Anterior cingulate cortex (tissue), 58 donors: Measurements from ENCODE around the gene ARHGAP21.
A peak's percentile ranks its signal among the peaks of the same experiment; 100 is the strongest.
"Not testable (repeated sequence)": the region's sequence is repeated elsewhere in the genome, so short reads cannot be mapped to it uniquely, and the experiment has no call there.

Experiments
- DNase-seq, 58 donors: peaks; one replicate each; lab custom pipeline; 2025; lab: John Stamatoyannopoulos, UW

Gene ARHGAP21

DNA sequence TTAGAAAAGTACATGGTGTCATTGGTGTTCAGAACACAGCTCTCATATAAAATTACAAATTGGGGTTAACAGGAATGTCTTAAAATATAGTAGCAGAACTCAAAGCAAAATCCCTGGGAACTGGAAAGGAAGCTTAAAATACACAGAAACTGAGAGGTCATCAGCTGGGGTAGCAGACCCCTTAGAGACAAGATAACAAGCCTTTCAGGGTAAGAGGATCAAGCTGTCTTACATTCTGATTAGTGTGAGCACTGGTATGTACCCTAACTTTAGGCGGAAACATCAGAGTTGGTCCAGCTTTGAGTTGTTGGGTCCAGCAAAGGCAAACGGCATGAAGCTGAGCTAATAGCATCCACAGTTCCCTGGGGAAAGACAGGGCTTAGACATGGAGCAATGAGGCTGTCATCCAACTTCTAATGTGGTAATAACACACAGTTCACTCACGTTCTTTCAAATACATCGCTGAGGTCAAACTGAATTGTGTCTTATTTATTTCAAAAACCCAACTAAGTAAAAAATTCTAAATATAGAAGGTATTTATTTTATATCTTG lies 32.6 kb downstream of the ARHGAP21 start:
- DNase-seq = no peak

DNA sequence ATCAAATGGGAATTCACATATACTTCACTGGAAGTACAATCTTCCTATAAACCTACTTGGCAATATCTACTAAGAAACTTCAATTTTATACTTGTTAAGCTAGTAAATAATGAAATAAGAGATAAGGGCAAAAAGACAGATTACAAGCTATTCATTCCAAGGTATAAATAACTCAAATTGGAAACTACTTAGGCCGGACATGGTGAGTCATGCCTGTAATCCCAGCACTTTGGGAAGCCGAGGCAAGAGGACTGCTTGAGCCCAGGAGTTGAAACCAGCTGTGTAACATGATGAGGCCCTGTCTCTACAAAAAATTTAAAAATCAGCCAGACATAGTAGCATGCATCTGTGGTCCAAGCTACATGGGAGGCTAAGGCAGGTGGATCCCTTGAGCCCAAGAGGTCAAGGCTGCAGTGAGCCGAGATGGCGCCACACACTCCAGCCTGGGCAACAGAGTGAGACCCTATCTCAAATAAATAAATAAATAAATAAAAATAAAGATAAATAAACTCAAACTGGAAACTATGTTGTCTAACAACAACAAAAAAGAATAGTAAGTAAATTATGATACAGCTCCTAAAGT lies 37.6 kb downstream of the ARHGAP21 start:
- DNase-seq = no peak

DNA sequence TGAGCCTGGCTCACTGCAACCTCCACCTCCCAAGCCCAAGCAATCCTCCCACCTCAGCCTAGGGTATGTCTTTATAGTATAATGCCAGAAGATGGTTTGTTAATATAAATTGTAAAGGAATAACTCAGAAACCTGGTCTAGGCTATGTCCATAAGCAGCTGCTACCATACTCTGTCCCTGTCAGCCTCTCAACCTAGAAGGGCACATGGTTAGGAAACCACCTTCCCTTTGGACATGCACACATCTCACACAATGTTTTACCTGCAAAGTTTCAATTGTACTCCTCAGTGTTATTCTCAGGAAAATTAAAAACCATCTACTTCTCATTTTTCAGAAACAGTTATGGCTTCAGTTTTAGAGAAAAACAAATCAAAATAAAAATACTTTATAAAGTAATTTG lies 40.1 kb downstream of the ARHGAP21 start:
- no peak for DNase-seq

GRCh38 chr10:24681572-24682088 lies 42.1 kb downstream of the ARHGAP21 start:
- no peak for DNase-seq

DNA sequence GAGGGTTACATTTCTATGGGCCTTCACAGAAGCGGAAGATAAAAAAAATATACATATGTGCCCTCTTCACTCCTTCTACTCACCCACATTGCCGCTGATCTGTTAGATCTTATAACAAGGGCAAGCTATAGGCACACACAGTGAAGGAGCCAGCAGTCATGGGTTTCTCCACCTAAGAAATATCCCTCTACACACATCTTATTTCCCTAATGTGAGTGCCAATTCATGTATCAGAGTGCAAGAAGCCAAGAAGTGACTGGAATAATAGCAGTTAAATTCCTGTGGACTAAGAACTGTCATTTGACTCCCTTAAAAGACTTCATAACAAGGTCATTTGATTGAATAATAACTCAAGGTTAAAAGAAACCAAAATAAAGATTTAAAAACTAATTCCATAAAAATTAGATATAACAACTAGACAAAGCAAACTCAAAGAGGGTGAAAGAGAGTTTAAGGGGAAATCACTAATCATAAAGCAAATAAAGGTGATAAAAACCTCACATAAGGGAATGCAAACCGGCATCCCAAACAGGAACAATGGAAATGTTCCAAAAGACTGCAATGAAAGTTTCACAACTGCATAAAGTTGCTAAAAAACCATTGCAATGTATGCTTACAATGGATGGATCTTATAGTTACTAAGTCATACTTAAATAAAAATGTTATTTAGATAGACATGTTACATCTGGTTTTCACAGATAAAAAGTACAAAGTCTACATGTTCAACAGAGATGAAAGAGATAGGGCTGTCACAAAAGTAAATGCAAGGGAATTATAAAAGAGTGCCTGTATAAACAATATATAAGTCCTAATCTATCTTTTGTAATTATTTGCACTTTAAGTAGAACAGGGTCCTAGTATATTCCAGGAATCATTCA lies 42.8 kb downstream of the ARHGAP21 start:
- DNase-seq = no peak

- DNase-seq = no peak
Observed at GRCh38 chr10:24678757-24679156, 44.9 kb downstream of the ARHGAP21 start.

DNA sequence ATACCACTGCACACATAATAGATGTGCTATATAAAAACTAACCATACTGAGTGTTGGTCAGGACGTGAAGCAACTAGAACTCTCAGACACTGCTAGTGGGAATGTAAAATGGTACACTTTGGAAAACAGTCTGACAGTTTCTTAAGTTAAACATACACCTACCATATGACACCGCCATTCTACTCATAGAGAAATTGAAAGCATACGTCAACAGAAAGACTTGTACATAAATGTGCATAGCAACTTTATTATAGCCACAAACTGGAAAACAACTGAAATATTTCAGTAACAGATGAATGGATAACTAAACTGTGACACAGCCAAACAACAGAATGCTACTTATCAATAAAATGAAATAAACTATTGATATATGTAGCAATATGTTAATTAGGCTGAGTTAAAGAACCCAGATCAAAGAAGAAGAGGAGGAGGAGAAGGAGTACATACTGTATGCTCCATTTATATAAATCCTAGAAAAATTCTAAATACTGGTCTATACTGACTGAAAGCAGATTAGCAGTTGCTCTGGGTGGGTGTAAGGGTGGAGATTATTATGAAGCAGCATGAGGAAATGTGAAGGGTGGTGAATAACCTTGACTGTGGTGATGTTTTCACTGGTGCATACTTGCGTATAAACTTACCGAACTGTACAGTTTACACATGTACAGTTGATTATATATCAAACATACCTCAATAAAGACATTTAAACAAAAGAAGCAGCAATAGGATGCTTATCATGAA lies 48.6 kb downstream of the ARHGAP21 start:
- no peak for DNase-seq

GRCh38 chr10:24670964-24671670 lies 52.6 kb downstream of the ARHGAP21 start:
- DNase-seq = no peak

DNA sequence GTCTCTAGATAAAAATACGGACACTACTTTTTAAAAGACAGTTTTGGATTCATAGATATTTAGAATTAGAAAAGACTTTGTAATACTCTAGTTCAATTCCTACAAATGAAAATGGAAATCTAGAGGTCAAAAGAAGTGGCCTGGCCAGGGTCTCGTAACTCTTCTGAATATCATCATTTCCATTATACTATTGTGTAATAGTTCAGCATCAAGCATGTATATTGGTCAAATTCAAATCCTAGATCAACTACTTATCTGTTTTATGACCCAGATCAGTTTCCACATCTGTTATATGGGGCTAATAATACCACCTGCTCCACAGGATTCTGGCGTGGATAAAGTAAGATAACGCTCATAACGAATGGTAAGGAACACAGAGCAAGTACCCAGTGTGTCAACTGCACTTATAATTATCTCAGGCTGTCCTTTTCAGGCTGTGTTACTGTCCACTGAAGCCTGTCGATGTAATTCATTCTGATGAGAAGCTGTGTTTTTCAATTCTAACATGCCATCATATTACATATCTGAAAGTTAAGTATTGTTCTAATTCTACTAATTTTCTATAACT lies 54.3 kb downstream of the ARHGAP21 start:
- DNase-seq = no peak

DNA sequence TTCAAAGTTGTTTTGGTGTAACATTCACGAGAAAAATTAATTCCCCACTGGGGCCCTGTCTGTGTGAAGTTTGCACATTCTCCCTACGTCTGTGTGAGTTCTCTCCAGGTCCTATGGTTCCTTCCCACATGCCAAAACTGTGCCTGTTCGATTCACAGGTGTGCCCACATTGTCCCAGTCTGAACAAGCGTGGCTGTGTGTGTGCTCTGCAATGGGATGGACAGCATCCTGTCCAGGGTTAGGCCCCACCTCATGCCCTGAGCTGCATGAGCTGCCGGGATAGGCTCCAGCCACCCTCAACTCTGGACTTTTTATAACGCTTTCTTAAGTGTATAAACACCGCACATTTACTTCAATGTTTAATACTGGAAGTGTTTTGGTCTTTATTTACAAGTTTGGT lies 55.4 kb downstream of the ARHGAP21 start:
- DNase-seq = no peak

DNA sequence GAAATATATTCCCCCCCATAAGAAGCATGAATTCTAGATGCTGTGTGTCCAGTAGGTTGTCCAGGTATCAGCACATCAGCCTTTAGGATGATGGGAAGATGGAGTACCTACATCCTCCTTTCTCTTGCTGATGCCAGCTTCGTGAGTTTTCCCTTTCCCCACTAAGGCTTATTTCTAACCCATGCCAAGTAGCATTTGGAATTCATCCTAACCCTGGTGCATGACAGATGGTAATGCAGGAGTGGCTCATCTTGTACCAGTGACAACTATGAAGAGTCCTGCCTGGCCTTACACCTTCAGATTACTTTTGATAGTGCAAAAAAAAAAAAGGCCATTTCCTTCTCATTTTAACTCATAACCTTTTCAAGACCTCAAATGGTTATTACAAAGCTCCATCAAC lies 58.7 kb downstream of the ARHGAP21 start:
- DNase-seq = peak in 4 of 58 donors; percentile 2 to 39 (median 13)

DNA sequence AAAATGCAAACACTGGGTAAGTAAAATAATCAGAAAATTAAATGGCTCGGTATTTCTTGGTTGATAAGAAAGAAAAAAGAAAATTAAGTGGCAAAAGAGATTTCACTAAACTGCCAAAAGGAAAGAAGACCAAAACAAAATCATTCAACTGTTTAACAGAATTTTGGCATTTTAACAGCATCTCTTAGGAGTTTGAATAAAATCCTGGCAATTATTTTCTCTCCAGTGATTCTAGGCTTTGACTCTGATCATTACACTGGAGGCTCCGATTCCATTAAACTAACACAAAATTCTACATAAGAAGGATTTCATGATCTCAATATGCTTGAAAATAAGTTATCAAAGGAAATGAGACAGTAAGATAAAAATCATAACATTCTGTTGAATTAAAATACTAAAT lies 62.3 kb downstream of the ARHGAP21 start:
- no peak for DNase-seq

DNA sequence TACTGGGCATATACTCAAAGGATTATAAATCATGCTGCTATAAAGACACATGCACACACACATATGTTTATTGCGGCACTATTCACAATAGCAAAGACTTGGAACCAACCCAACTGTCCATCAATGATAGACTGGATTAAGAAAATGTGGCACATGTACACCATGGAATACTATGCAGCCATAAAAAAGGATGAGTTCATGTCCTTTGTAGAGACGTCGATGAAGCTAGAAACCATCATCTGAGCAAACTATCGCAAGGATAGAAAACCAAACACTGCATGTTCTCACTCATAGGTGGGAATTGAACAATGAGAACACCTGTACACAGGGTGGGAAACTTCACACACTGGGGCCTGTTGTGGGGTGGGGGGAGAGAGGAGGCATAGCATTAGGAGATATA lies 65.4 kb downstream of the ARHGAP21 start:
- DNase-seq = not testable (repeated sequence)

DNA sequence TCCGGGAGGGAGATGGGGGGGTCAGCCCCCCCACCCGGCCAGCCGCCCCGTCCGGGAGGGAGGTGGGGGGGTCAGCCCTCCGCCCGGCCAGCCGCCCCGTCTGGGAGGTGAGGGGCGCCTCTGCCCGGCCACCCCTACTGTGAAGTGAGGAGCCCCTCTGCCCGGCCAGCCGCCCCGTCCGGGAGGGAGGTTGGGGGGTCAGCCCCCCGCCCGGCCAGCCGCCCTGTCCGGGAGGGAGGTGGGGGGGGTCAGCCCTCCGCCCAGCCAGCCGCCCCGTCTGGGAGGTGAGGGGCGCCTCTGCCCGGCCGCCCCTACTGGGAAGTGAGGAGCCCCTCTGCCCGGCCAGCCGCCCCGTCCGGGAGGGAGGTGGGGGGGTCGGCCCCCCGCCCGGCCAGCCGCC lies 67.4 kb downstream of the ARHGAP21 start:
- DNase-seq = not testable (repeated sequence)

GRCh38 chr10:24652381-24652957 lies 71.2 kb downstream of the ARHGAP21 start:
- no peak for DNase-seq

- no peak for DNase-seq
Observed at GRCh38 chr10:24651923-24652322, 71.8 kb downstream of the ARHGAP21 start.

GRCh38 chr10:24650669-24651391 lies 72.9 kb downstream of the ARHGAP21 start:
- no peak for DNase-seq

DNA sequence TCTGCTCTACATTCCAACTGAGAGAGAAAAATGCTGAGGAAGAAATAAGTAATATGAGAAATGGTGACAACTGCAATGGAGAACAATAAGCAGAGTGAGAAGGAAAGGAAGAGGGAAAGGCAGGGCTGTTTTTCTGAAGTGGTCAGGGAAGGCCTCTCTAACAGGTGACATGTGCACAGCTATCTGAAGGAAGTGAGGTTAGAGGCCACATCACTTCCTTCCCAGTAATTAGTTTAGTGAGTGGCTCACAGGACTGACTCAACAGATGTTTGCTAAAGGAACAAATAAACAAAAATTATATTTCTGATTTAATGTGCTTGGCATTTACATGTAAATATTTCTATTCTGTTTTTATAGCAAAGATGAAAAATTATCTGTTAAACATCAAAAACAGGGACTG lies 77.9 kb downstream of the ARHGAP21 start:
- no peak for DNase-seq

DNA sequence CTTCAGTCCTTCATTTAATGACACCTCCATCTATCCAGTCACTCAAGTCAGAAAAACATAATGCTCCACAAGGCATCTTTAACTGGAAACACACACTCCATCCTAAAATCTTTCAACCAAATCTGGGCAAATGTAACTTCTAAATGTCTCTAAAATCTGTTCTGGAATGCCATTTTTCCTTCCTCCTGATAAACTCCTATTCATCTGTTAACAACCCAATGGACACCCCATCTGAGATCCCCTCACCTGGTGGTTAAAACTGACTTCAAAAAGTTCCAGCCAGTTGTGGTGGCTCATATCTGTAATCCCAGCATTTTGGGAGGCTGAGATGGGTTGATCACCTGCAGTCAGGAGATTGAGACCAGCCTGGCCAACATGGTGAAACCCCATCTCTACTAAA lies 78.7 kb downstream of the ARHGAP21 start:
- DNase-seq = no peak
